Activated CD8-positive, alpha-beta memory T cell treated with anti-CD3 and anti-CD28 coated beads for 48 hours (primary cell): Measurements from ENCODE around the gene CDH22.

Source experiments
- DNase-seq, 3 experiments: peaks; one replicate each; pipeline ENCODE4 v3.0.0-alpha.2; 2020; ENCODE audit warnings: low read depth in 2 of 3, low spot score in 2 of 3

Gene CDH22

GRCh38 chr20:46243707-46244628, 64.3 kb downstream of the CDH22 start:
- DNase-seq: no peak

DNA sequence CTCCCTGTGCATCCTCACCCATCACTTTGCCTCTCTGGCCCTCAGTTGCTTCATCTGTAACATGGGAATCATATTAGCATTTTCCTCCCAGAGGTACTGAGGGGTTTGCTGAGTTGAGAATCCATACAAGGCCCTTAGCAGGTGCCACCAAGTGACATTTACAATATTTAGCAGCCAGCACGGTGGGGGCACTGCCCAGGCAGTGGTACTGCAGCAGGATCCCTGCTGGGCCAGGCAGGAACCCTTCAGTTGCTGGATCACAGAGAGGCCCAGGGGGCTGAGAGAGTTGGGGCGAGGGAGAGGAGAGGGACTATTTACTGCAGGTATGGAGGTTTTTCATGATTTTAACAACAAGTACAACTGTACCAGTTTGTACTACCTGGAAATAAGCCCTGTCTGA, 65.9 kb downstream of the CDH22 start:
- DNase-seq: no peak

DNA sequence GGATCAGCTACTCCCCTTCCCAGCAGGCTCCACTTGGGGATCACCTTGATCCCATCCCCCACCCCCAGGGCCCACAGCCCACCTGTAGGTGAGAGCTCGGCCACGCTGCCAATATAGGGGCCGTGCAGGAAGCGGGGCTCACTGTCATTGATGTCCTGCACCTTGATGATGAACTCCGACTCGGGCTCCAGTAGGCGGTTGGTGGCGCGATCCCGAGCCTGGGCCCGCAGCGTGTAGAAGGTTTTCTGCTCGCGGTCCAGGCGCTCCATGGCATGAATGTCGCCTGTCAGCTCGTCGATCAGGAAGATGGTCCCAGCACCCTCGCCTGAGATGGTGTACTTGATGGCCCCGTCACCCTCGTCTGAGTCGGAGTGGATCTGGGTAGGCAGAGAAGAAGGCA, 67.4 kb downstream of the CDH22 start:
- no peak for DNase-seq

- no peak for DNase-seq
These were observed 68.2 kb downstream of the CDH22 start for GRCh38 chr20:46240065-46240464.

- DNase-seq: no peak
These were observed 70.6 kb downstream of the CDH22 start for GRCh38 chr20:46237736-46238135.

DNA sequence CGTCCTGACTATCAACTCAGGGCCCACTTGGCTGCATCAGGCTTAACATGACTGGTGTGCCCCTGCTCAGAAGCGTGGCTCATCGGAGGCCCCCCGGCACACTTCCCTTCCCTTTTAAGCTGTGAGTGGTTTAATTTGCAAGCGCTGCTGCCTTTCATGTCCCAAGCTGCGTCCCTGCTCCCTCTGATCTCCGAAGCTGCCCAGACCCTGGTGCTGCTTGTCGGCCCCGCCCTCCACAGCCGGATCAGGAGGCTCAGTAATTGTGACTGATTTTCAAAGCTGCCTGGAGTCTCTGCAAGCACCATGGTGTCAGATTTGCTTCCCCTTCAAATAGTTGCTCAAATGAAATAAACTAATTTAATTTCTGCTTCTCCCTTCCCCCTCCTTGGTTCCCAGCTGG, 71.1 kb downstream of the CDH22 start:
- no peak for DNase-seq

DNA sequence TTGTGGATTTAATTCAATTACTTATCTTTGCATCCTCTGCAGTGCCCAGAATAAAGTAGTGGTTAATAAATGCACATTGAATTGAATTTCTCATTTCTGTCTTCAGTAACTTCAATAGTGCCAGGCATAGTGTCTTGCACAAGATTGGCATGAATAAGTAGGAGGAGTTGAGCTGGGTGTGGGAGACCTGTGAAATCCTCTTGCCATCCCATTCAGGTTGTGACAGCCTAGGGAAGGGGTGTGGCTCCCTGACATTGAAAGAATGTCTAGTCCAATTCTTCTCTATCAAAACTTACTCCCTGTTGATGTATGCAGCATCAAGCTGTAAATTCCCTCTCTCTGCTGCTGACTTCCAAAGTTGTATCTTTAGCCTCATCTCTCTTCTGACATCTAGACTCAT, 73.2 kb downstream of the CDH22 start:
- no peak for DNase-seq

GRCh38 chr20:46233701-46234100, 74.6 kb downstream of the CDH22 start:
- DNase-seq: no peak

DNA sequence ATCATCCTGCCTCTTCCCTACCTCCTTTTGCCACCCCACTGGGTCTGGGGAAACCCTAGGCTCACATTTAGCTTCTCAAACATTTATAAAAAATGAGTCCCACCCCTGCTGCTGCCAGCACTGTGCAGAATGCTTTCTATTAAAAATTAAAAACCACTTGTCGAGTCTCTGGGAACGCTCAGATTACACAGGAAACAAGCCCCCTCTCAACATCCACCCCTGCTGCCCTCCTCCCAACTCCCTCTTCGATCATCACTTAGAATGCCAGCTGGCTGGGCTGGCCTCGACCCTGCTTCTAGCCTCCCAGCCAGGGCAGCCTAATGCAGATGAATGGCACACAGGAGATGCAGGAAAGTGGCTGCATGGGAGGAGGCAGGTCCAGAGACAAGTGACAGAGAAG, 75.8 kb downstream of the CDH22 start:
- no peak for DNase-seq

DNA sequence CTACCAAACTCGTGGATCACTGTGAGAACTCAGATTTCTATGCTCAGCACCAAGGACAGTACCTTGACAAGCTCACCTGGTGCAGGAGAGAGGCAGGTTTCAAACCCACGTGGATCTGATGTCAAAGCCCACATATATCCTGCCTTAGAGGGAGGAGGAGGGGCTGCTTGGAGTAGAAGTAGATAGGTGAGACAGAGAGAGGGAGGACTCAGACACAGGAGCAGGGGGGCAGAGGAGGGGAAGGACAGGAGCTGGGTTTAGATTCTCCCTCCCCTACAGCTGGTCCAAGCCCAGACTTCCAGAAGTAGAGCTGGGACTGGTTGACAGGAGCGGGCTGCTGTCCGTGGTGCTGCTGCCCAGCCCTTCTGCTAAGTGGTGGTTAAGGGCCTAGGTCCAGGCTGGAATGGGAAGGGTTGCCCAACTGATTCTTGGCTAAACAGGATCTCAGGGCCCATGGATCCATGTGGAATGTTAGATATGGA, 77.5 kb downstream of the CDH22 start:
- no peak for DNase-seq

GRCh38 chr20:46230106-46230491, 78.2 kb downstream of the CDH22 start:
- DNase-seq: no peak

DNA sequence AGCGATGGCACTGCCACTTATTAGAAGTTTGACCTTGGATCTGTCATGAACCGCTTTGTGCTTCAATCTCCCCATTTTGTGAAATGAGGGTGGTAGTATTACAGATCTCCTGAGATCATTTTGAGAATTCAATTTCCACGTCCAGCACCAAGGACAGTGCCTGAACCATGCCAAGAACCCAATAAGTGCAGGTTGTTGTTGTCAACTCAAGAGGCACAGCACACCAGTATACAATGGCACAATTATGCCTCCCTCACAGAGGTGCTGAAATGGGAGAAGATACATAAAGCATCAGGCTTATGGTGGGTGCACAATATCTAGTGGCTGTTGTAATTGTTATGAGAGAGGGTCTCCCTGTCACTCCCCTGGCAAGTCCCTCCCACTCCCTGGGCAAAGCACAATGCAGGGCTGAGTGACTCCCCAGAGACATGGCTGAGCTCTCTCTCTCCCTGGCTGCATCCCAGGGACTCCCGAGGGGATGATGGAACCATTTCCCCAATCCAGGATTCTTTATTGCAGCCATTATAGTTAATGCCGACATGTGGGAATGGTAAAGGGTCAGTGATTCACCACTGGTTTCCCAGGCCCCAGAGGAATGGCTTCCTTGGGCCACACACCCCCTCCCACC, 78.7 kb downstream of the CDH22 start:
- no peak for DNase-seq

- no peak for DNase-seq
These were observed 79.6 kb downstream of the CDH22 start for GRCh38 chr20:46228670-46229069.

DNA sequence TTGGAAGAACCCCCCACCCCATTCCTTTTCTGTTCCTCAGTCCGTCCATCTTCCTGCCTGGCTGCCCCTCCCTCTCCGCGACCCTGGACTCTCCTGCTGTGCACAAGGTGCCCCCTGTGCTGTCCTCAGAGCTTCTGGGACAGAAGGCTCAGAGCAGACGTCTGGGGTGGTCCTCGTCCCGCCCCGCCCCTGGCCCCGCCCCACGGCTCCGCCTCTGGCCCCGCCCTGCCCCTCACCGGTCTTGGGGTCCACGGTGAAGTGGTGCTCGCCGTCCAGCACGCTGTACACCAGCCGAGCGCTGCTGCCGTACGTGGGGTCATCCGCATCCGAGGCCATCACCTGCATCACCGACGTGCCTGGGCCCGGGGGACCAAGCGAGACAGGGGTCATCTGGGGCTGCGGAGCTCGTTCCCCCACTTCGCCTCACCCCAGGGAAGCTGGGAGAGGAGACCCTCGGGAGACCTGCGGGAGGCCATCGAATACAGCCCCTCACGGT, 81.0 kb downstream of the CDH22 start:
- no peak for DNase-seq

DNA sequence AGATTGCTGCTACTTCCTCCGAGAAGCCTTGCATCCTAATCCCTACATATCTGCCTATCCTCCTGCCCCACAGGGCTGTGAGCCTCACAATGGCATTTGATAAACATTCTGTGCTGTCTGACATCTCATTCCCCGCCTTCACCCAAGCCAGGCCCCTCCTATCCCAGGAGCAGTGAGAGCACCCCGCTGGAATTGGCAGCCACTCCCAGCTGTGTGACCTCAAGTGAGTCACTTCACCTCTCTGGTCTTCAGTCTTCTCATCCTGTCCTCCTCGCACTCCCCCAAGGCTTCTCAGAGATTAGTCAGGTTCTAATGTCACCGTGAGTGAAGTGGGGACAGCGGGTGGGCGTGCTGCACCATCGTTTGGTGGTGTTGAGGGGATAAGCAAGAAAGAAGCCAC, 81.7 kb downstream of the CDH22 start:
- DNase-seq: no peak

DNA sequence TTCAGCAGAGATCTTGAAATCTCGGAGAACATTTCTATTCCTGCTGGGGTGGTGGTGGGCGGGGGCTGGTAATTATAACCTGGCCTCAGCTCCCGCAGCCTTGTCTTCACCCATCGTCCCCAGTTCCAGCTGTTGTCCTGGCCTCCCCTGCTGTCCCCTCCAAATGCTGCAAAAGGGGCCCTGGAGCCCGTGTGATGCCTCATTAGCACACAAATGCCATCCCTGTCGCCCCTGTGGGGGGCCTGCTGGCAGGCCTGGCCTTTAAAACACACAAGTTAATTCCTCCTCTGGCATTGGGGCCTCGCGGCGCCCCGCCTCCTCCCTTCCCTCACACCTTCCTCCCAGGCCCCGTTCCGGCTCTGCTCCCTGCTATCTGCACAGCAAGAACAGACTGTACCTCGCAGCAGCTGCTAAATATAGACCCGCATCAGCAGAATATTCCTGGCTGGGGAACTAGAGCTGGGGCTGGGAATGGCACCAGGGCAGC, 85.7 kb downstream of the CDH22 start:
- DNase-seq: no peak

DNA sequence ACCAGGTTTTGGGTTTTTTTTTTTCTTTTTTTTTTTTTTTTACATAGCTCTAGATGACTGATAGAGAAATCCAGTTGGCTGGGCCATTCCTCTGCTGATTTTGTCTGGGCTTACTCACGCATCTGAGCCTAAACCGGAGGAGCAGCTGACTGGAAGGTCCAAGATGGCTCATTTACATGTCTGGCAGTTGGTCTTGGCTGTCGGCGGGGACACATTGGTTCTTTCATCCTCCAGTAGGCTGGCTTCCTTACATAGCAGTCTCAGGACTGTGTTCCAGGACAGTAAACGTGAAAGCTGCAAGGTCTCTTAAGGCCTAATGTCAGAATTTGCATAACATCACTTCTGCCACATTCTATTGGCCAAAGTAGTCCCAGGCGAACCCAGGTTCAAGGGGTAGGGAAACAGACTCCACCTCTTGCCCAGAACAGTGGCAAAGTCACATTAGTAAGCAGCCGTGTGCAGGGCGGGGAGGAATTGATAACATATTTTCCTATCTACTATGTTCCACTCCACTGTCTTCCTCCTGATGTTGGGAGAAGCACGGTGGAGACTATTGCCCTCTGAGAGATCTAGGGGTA, 87.0 kb downstream of the CDH22 start:
- DNase-seq: no peak

- no peak for DNase-seq
These were observed 87.7 kb downstream of the CDH22 start for GRCh38 chr20:46220455-46221207.

DNA sequence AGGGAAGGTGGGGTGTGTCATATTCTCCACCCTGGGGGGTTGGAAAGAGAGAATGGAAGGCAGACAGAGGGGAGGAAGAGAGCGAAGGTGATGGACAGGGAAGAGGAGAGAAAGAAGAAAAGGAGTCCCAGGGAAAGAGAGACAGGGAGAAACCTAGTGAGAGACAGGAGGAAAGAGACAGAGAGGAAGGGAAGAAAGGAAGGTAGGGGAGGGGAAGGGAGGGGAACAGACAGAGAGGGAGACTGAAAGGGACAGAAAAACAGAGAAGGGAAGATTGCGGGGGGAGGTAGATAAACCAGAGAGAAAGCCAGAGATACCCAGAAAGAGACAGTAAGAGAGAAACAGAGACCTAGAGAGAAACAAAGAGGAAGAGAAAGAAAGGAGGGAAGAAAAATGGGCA, 88.4 kb downstream of the CDH22 start:
- DNase-seq: no peak

DNA sequence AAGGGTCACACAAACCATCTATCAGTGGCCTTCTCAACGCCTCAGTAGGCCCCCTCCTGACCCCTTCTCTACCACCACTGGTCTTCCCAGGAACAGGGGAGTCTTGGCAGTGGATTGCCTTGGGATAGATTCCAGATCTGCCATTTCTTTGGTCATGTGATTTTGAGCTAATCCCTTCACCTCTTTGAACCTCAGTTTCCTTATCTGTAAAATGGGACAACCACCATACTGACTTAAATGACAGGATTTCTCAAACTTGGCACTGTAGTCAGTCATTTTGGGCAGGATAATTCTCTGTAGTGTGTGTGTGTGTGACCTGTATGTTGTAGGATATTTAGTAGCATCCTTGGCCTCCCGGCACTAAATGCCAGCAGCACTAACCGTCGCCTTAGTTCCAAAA, 89.1 kb downstream of the CDH22 start:
- DNase-seq: no peak

- DNase-seq: no peak
These were observed 89.6 kb downstream of the CDH22 start for GRCh38 chr20:46218656-46219055.
